H1 (cell line): ENCODE measurements around the gene SCYL2. TPM values are rescaled to one million over a fixed set of nuclear protein-coding genes. Genes with fewer than 3 reads are reported as not detected.

Experiments used
- CTCF ChIA-PET: fragments of 300-600 bp; sonication (Branson Sonifier 250); formaldehyde crosslinking; loops from one replicate; lab custom pipeline; 2021; ENCODE audit not compliant: partially characterized antibody; lab: Charles Lee
- POLR2A ChIA-PET: fragments of 300-600 bp; sonication (Branson Sonifier 250); formaldehyde crosslinking; loops from one replicate; lab custom pipeline; 2021; ENCODE audit warnings: inconsistent platforms; ENCODE audit not compliant: partially characterized antibody; lab: Charles Lee
- DNase-seq, 2 experiments: peaks; one replicate each; pipeline versions ENCODE4 v3.0.0 to v3.0.0-alpha.2; 2010 to 2022; ENCODE audit warnings: low spot score in 2 of 2, low read depth in 1 of 2, mixed read lengths in 1 of 2
- FAIRE-seq: peaks from 2 replicates; lab custom pipeline; 2011; peaks lifted over from hg19 to GRCh38; lab: Jason Lieb, UNC
- H2AFZ ChIP-seq: 2 replicates; pipeline ENCODE4 v1.8.1; 2012; ENCODE audit warnings: low read length, inconsistent platforms
- H2AK5ac ChIP-seq: 2 replicates; pipeline ENCODE4 v1.6.1; 2013; ENCODE audit warnings: low read depth, low read length
- H2BK120ac ChIP-seq: replicated peaks from 2 replicates; pipeline ENCODE3; 2013; ENCODE audit warnings: low read depth, low read length, inconsistent platforms
- H2BK12ac ChIP-seq: 2 replicates; pipeline ENCODE4 v1.6.1; 2013; ENCODE audit warnings: low read depth, low read length
- H2BK15ac ChIP-seq: 2 replicates; pipeline ENCODE4 v1.6.1; 2013; ENCODE audit warnings: low read length
- H2BK20ac ChIP-seq: 2 replicates; pipeline ENCODE4 v1.6.1; 2013; ENCODE audit warnings: low read length
- H2BK5ac ChIP-seq: 2 replicates; pipeline ENCODE4 v1.6.1; 2013; ENCODE audit warnings: low read depth, low read length
- H3K14ac ChIP-seq: 2 replicates; pipeline ENCODE4 v1.6.1; 2013; ENCODE audit warnings: inconsistent platforms; ENCODE audit not compliant: insufficient read length
- H3K18ac ChIP-seq: 2 replicates; pipeline ENCODE4 v1.6.1; 2013; ENCODE audit warnings: low read length; ENCODE audit errors: extremely low read depth
- H3K23ac ChIP-seq: 2 replicates; pipeline ENCODE4 v1.6.1; 2013; ENCODE audit warnings: inconsistent platforms; ENCODE audit not compliant: insufficient read length
- H3K23me2 ChIP-seq: 2 replicates; pipeline ENCODE4 v1.6.1; 2013; ENCODE audit warnings: low read depth, low read length
- H3K27ac ChIP-seq: 2 replicates; pipeline ENCODE4 v1.6.1; 2011; ENCODE audit warnings: low read depth, low read length, inconsistent platforms
- H3K27me3 ChIP-seq, 4 experiments: replicated peaks in 1 of 4; 1 replicate in 1 of 4; 2 replicates in 3 of 4; pipeline versions ENCODE4 v1.6.1 to v1.8.1; 2011 to 2013; ENCODE audit warnings: low read length in 3 of 4, mild to moderate bottlenecking in 3 of 4, inconsistent platforms in 2 of 4, mixed read lengths in 2 of 4, moderate library complexity in 1 of 4; ENCODE audit not compliant: control insufficient read depth in 3 of 4, insufficient read depth in 3 of 4; ENCODE audit errors: extremely low read depth in 1 of 4
- H3K36me3 ChIP-seq, 4 experiments: 2 replicates each; pipeline versions ENCODE4 v1.6.1 to v1.8.1; 2011 to 2013; ENCODE audit warnings: mild to moderate bottlenecking in 4 of 4, low read length in 3 of 4, moderate library complexity in 2 of 4, control low read depth in 1 of 4, inconsistent platforms in 1 of 4; ENCODE audit not compliant: insufficient read depth in 4 of 4, control insufficient read depth in 2 of 4
- H3K4ac ChIP-seq: replicated peaks from 2 replicates; pipeline ENCODE3; 2013; ENCODE audit warnings: low read length, low read depth, mixed read lengths, inconsistent platforms; ENCODE audit not compliant: insufficient read length
- H3K4me1 ChIP-seq, 4 experiments: replicated peaks in 1 of 4; 1 replicate in 1 of 4; 2 replicates in 3 of 4; pipeline versions ENCODE4 v1.6.1 to v1.8.1; 2011 to 2013; ENCODE audit warnings: low read length in 3 of 4, inconsistent platforms in 2 of 4, mixed read lengths in 1 of 4; ENCODE audit not compliant: insufficient read depth in 4 of 4, control insufficient read depth in 3 of 4
- H3K4me2 ChIP-seq, 2 experiments: 2 replicates each; pipeline versions ENCODE4 v1.6.1 to v1.8.1; 2011 to 2013; ENCODE audit warnings: low read depth in 2 of 2, low read length in 2 of 2, control low read depth in 1 of 2, inconsistent platforms in 1 of 2, mild to moderate bottlenecking in 1 of 2; ENCODE audit not compliant: insufficient read depth in 1 of 2
- H3K4me3 ChIP-seq, 4 experiments: fragments of 200-600, 300-600 bp in 1 of 4; sonication (generic), shearing (Covaris generic), sonication (Bioruptor Twin) in 1 of 4; 2 replicates each; pipeline versions ENCODE4 v1.5.1 to v1.8.1; 2011 to 2016; ENCODE audit warnings: low read length in 4 of 4, low read depth in 3 of 4, control low read depth in 2 of 4, inconsistent platforms in 2 of 4, mild to moderate bottlenecking in 2 of 4, mixed read lengths in 1 of 4, moderate library complexity in 1 of 4; ENCODE audit not compliant: insufficient read depth in 2 of 4; ENCODE audit errors: extremely low read depth in 1 of 4
- H3K56ac ChIP-seq: replicated peaks from 2 replicates; pipeline ENCODE3; 2013; ENCODE audit warnings: low read depth, mild to moderate bottlenecking, mixed read lengths, low read length, inconsistent platforms; ENCODE audit not compliant: insufficient read length
- H3K79me1 ChIP-seq: 2 replicates; pipeline ENCODE4 v1.6.1; 2013; ENCODE audit warnings: low read depth, low read length, control low read depth
- H3K79me2 ChIP-seq, 2 experiments: 2 replicates each; pipeline versions ENCODE4 v1.6.1 to v1.8.1; 2012 to 2013; ENCODE audit warnings: low read length in 2 of 2, mild to moderate bottlenecking in 2 of 2, inconsistent platforms in 1 of 2; ENCODE audit not compliant: insufficient read depth in 2 of 2, control insufficient read depth in 1 of 2
- H3K9ac ChIP-seq, 4 experiments: replicated peaks in 1 of 4; 1 replicate in 1 of 4; 2 replicates in 3 of 4; pipeline versions ENCODE4 v1.6.1 to v1.8.1; 2011 to 2013; ENCODE audit warnings: low read depth in 3 of 4, low read length in 3 of 4, control low read depth in 2 of 4, mild to moderate bottlenecking in 2 of 4, moderate library complexity in 2 of 4, inconsistent platforms in 1 of 4; ENCODE audit errors: extremely low read depth in 1 of 4
- H3K9me3 ChIP-seq, 2 experiments: 2 replicates each; pipeline versions ENCODE4 v1.6.1 to v1.8.1; 2012 to 2013; ENCODE audit warnings: mild to moderate bottlenecking in 2 of 2, moderate library complexity in 2 of 2, control low read depth in 1 of 2, inconsistent platforms in 1 of 2, low read depth in 1 of 2, low read length in 1 of 2, mixed read lengths in 1 of 2; ENCODE audit not compliant: insufficient read depth in 2 of 2
- H4K20me1 ChIP-seq, 2 experiments: replicated peaks in 1 of 2; 2 replicates each; pipeline versions ENCODE3 to v1.8.1; 2011 to 2013; ENCODE audit warnings: inconsistent platforms in 2 of 2, low read length in 2 of 2, mild to moderate bottlenecking in 1 of 2; ENCODE audit not compliant: insufficient read depth in 2 of 2, control insufficient read depth in 1 of 2
- H4K5ac ChIP-seq: 2 replicates; pipeline ENCODE4 v1.6.1; 2013; ENCODE audit warnings: low read length, low read depth, mixed read lengths, inconsistent platforms; ENCODE audit not compliant: insufficient read length
- H4K8ac ChIP-seq: 2 replicates; pipeline ENCODE4 v1.8.0; 2013; ENCODE audit warnings: mild to moderate bottlenecking, moderate library complexity, low read length, inconsistent platforms; ENCODE audit not compliant: insufficient read depth; ENCODE audit errors: extremely low read depth
- H4K91ac ChIP-seq: replicated peaks from 2 replicates; pipeline ENCODE3; 2013; ENCODE audit warnings: low read length, mixed read lengths, inconsistent platforms; ENCODE audit not compliant: insufficient read length
- ASH2L ChIP-seq: fragments of 200-600, 300-600 bp; sonication (generic); IDR thresholded peaks from one replicate; pipeline ENCODE4 v1.7.1; 2017; ENCODE audit warnings: low read length
- BRCA1 ChIP-seq: IDR thresholded peaks from 2 replicates; pipeline ENCODE4 v1.6.1; 2012; ENCODE audit warnings: low read depth, low read length, improper control_type of control experiment
- CHD1 ChIP-seq: IDR thresholded peaks from 2 replicates; pipeline ENCODE4 v1.6.1; 2012; ENCODE audit warnings: low read depth, low read length, improper control_type of control experiment
- CHD2 ChIP-seq: IDR thresholded peaks from 2 replicates; pipeline ENCODE4 v1.6.1; 2012; ENCODE audit warnings: low read length, improper control_type of control experiment
- GABPA ChIP-seq: IDR thresholded peaks from 2 replicates; pipeline ENCODE4 v1.6.1; 2011; ENCODE audit warnings: mild to moderate bottlenecking, low read length, moderate library complexity, borderline replicate concordance; ENCODE audit not compliant: insufficient read depth
- SAP30 ChIP-seq: fragments of 300-600 bp; sonication (generic); IDR thresholded peaks from 2 replicates; pipeline ENCODE4 v1.7.1; 2012; ENCODE audit warnings: low read length, moderate library complexity, mild to moderate bottlenecking, inconsistent platforms; ENCODE audit not compliant: insufficient read depth, insufficient replicate concordance
- SIN3A ChIP-seq, 2 experiments: IDR thresholded peaks in 1 of 2; conservative IDR thresholded peaks in 1 of 2; 2 replicates each; pipeline ENCODE4 v1.6.1; 2011 to 2012; ENCODE audit warnings: low read length in 2 of 2, improper control_type of control experiment in 1 of 2, low read depth in 1 of 2, mild to moderate bottlenecking in 1 of 2
- SIX5 ChIP-seq: IDR thresholded peaks from 2 replicates; pipeline ENCODE4 v1.6.1; 2011; ENCODE audit warnings: mild to moderate bottlenecking, low read depth, low read length
- SP4 ChIP-seq: IDR thresholded peaks from 2 replicates; pipeline ENCODE4 v1.6.1; 2012; ENCODE audit warnings: low read length, inconsistent platforms
- TBP ChIP-seq: IDR thresholded peaks from 2 replicates; pipeline ENCODE4 v1.6.1; 2011; ENCODE audit warnings: low read depth, low read length, improper control_type of control experiment
- YY1 ChIP-seq: IDR thresholded peaks from 2 replicates; pipeline ENCODE4 v1.6.1; 2011; ENCODE audit warnings: low read depth, mild to moderate bottlenecking, low read length
- WGBS, 2 experiments: shearing (Covaris generic) in 1 of 2; methylation state at CpG; one replicate each; pipeline versions ENCODE4 v1.1.6 to v1.1.7; 2013 to 2015; ENCODE audit warnings: low lambda C conversion rate in 2 of 2, mixed read lengths in 2 of 2, inconsistent platforms in 1 of 2, low coverage in 1 of 2, missing lambda C conversion rate in 1 of 2; ENCODE audit not compliant: insufficient replicate concordance in 2 of 2, insufficient coverage in 1 of 2, insufficient read length in 1 of 2; ENCODE audit errors: extremely low coverage in 1 of 2, missing lambda C conversion rate in 1 of 2; 5-methylcytosine and 5-hydroxymethylcytosine counted together
- polyA plus RNA-seq, 7 experiments: library from polyadenylated mRNA; depleted of rRNA in 3 of 7; stranded (reverse) in 5 of 7; unstranded in 2 of 7; fragments of >200 nt in 5 of 7; fragments of 200-250 nt in 2 of 7; gene quantifications; 1 replicate in 5 of 7; 2 replicates in 1 of 7; 4 replicates in 1 of 7; pipeline versions ENCODE4 v1.2.1 to v1.2.3, GENCODE V29; 2011 to 2013; ENCODE audit warnings: missing spikeins in 2 of 7, mixed read lengths in 2 of 7
- total RNA-seq: library from RNA; stranded (reverse); fragmentation: NEBNext Ultra II Directional; extraction: Animal tissue kit (Norgen Biotek cat#: 25700); gene quantifications from 2 replicates; pipeline ENCODE4 v1.2.1, GENCODE V29; 2021
- TF ChIP-seq, protein P1 (sequence below): IDR thresholded peaks from 2 replicates; pipeline ENCODE4 v1.6.1; 2012; ENCODE audit warnings: inconsistent platforms
- TF ChIP-seq, protein P2 (sequence below): IDR thresholded peaks from 2 replicates; pipeline ENCODE4 v1.6.1; 2011; ENCODE audit warnings: low read depth, mild to moderate bottlenecking, low read length; ENCODE audit not compliant: insufficient read depth

SCYL2 gene
- total and polyA plus RNA-seq, 2 of the 8 experiments (the other 6 are each of a cell fraction or from before 2014, with no cell fraction given): 8.9 to 48.7 TPM

DNA sequence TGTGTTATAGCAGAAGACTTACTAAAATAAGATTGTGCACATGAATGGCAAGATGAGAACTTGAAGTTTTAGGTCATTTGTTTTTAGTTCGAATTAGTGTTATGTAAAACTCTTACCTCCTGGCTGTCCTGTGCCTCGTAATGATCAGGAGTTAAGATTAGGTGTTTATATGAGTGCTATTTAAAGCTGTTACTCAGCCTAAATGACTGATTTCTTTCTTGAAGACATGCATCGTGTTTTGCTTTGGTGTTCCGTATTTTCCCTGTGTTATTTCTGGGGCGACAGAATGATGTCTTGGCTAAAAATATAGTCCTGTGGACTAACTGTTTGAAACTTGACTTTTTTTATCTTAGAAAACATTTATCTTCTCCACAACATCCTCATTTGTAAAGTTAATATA lies 22.1 kb downstream of the SCYL2 start:
- H4K8ac ChIP-seq: no peak overlapping the region
- H2BK12ac ChIP-seq: no peak overlapping the region
- H3K23me2 ChIP-seq: no peaks in the 10 kb centered on the region; the same call in 1 of the 2 replicates
- no peak overlapping the region for H2BK5ac ChIP-seq
- H2BK15ac ChIP-seq: no peak overlapping the region
- FAIRE-seq: no peak
- H3K4me1 ChIP-seq: no peaks in the 10 kb centered on the region
- H3K18ac ChIP-seq: no peak overlapping the region
- no peak overlapping the region for H4K5ac ChIP-seq
- H4K91ac ChIP-seq: no peak overlapping the region
- no peak overlapping the region for H2AK5ac ChIP-seq
- H3K36me3 ChIP-seq: peaks cover 0 to 26% (median 8%) of the 10 kb centered on the region in 4 experiments; a peak in 4 of 8 replicates
- ChIA-PET CTCF (interaction anchor here (0.6 to 1.6 kb wide), 4 partner anchors 13 to 373 kb away, joined by 3 to 6 read pairs (median 3); no protein-coding TSS in a partner anchor), POLR2A (no interaction called here)
- no peak overlapping the region for H2BK20ac ChIP-seq
- H3K56ac ChIP-seq: no peak overlapping the region
- H3K27ac ChIP-seq: no peak overlapping the region
- no peak overlapping the region for H3K4me2 ChIP-seq
- H3K23ac ChIP-seq: no peak overlapping the region
- no peaks in the 10 kb centered on the region for H3K79me1 ChIP-seq
- no peak overlapping the region for H2BK120ac ChIP-seq
- no peaks in the 10 kb centered on the region for H3K79me2 ChIP-seq
- H3K9me3 ChIP-seq: no peaks in the 10 kb centered on the region; a peak in 1 of 4 replicates
- DNase-seq: no peak
- no peaks in the 10 kb centered on the region for H4K20me1 ChIP-seq
- no peak overlapping the region for H3K4me3 ChIP-seq
- 95% methylated on average over 5 of the region's 5 CpGs; no CpG with 5 or more reads in 1 of the 2 experiments for WGBS, 2 experiments
- no peaks in the 10 kb centered on the region for H3K27me3 ChIP-seq
- no peak overlapping the region for H3K4ac ChIP-seq
- H3K9ac ChIP-seq: no peak overlapping the region
- no peak overlapping the region for H3K14ac ChIP-seq
- no peak overlapping the region for H2AFZ ChIP-seq
- TF ChIP-seq CHD1 (no peak), SAP30 (no peak), ASH2L (no peak), BRCA1 (no peak), SIX5 (no peak), GABPA (no peak), CHD2 (no peak), YY1 (no peak), SIN3A (conservative IDR thresholded peaks at IDR 0.05 in 1 of 2, IDR thresholded peaks at IDR 0.05 in 1 of 2; ENCODE audit: low read depth in 1 of 2, low read length in 2 of 2) (no peak), SP4 (no peak), TBP (no peak)
- TF ChIP-seq, protein P1, sequence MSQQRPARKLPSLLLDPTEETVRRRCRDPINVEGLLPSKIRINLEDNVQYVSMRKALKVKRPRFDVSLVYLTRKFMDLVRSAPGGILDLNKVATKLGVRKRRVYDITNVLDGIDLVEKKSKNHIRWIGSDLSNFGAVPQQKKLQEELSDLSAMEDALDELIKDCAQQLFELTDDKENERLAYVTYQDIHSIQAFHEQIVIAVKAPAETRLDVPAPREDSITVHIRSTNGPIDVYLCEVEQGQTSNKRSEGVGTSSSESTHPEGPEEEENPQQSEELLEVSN: no peak
- TF ChIP-seq, protein P2, sequence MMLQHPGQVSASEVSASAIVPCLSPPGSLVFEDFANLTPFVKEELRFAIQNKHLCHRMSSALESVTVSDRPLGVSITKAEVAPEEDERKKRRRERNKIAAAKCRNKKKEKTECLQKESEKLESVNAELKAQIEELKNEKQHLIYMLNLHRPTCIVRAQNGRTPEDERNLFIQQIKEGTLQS: no peak
